ENCODE data around the gene POLR3E. TPM values are rescaled to one million over a fixed set of nuclear protein-coding genes. Genes with fewer than 3 reads are reported as not detected.

Gene POLR3E
- total and polyA plus RNA-seq, 2 donors (not counting 3 experiments of a cell fraction or from before 2014, with no cell fraction given): 48.3 to 62.2 TPM

DNA sequence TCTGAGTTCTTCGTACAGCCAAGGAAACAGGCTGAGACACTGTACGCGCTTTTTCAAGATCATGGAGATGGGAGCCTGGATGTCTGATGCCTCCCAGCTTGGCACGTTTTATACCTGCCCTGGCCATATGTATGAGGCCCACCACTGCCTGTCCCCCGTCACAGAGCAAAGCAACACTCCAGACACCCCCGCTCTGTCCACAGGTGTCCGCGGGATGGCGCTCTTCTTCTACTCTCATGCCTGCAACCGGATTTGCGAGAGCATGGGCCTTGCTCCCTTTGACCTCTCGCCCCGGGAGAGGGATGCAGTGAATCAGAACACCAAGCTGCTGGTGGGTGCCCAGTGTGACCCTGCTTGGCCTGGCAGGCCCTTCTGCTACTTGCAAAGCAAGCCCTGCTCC, 39.8 kb upstream of the POLR3E start:
- H3K4me1 ChIP-seq (ENCODE audit: control insufficient read depth, extremely low read depth, insufficient read depth, low read length): peaks cover 4% of the 10 kb centered on the region
- POLR2A ChIA-PET: no interaction called here
- H3K36me3 ChIP-seq (ENCODE audit: control insufficient read depth in 2 of 2, extremely low read depth in 1 of 2, insufficient read depth in 2 of 2, low read length in 2 of 2): peaks cover 19 to 34% of the 10 kb centered on the region in 2 experiments
- no peaks in the 10 kb centered on the region for H3K27me3 ChIP-seq (ENCODE audit: control insufficient read depth in 2 of 2, insufficient read depth in 2 of 2, low read length in 2 of 2)
- intact Hi-C loops (cut with micrococcal nuclease) (no loop called here), dilution Hi-C loops (cut with MboI; ENCODE audit: extremely low pct_ligation_motif_present, low sequenced_read_pairs) (no loop called here)
- H4K20me1 ChIP-seq (replicated peaks; ENCODE audit: control insufficient read depth, extremely low read depth, insufficient read depth, low read length): no peaks in the 10 kb centered on the region
- no peak overlapping the region for H3K4me2 ChIP-seq (ENCODE audit: insufficient read depth, low read length)
- FAIRE-seq (no peak), DNase-seq (ENCODE audit: low read depth, low spot score) (no peak)
- no peak overlapping the region for H2AFZ ChIP-seq (ENCODE audit: low read depth, low read length)
- no peaks in the 10 kb centered on the region for H3K9me1 ChIP-seq (replicated peaks; ENCODE audit: control insufficient read depth, extremely low read depth, insufficient read depth, low read length)
- TF ChIP-seq GATA2 (IDR thresholded peaks at IDR 0.05; ENCODE audit: insufficient read depth, insufficient read length, low read depth, low read length): no peak
- CTCF ChIA-PET: no interaction called here
- H3K27ac ChIP-seq (ENCODE audit: insufficient read depth, low read depth, low read length): no peak overlapping the region
- no peak overlapping the region for H3K9ac ChIP-seq (replicated peaks; ENCODE audit: extremely low read depth, insufficient read depth, low read length)
- no TSS peak for BruUV-seq (replicated peaks)
- no peaks in the 10 kb centered on the region for H3K79me2 ChIP-seq (ENCODE audit: control insufficient read depth, insufficient read depth, low read length)
- no peaks in the 10 kb centered on the region for H3K9me3 ChIP-seq (replicated peaks; ENCODE audit: control insufficient read depth, insufficient read depth, low read length)
- H3K4me3 ChIP-seq (replicated peaks in 1 of 3; ENCODE audit: insufficient read depth in 1 of 3, low read depth in 1 of 3, low read length in 3 of 3): no peak overlapping the region

DNA sequence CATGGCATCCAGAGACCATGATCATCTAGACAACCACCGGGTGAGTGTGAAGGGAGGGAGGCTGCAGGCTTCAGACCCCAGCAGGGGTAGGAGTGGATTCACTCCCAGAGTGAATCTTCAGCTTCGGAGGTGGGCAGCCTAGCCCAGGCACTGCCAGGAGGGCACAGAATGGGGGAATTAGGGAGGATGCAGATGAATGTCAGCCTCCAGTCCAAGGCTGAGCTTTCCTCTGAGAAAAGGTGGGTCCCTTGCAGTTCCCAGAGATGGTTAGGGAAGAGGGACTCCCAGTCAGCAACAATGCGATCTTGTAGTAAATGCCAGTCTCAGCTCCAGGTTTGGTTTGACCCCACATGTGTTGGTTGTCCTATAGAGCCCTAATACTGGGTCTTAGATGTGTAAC, 36.7 kb upstream of the POLR3E start:
- no TSS peak for BruUV-seq (replicated peaks)
- no peak overlapping the region for H2AFZ ChIP-seq (ENCODE audit: low read depth, low read length)
- no peak overlapping the region for H3K4me2 ChIP-seq (ENCODE audit: insufficient read depth, low read length)
- FAIRE-seq (no peak), DNase-seq (ENCODE audit: low read depth, low spot score) (no peak)
- TF ChIP-seq MYC (IDR thresholded peaks at IDR 0.05; ENCODE audit: low read depth, low read length) (no peak), POLR2A (IDR thresholded peaks at IDR 0.05; ENCODE audit: low read depth, low read length) (no peak), GATA2 (IDR thresholded peaks at IDR 0.05; ENCODE audit: insufficient read depth, insufficient read length, low read depth, low read length) (no peak)
- TF ChIP-seq, protein P1, sequence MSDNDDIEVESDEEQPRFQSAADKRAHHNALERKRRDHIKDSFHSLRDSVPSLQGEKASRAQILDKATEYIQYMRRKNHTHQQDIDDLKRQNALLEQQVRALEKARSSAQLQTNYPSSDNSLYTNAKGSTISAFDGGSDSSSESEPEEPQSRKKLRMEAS (IDR thresholded peaks at IDR 0.05; ENCODE audit: insufficient read depth, insufficient read length): no peak
- TF ChIP-seq, protein P2, sequence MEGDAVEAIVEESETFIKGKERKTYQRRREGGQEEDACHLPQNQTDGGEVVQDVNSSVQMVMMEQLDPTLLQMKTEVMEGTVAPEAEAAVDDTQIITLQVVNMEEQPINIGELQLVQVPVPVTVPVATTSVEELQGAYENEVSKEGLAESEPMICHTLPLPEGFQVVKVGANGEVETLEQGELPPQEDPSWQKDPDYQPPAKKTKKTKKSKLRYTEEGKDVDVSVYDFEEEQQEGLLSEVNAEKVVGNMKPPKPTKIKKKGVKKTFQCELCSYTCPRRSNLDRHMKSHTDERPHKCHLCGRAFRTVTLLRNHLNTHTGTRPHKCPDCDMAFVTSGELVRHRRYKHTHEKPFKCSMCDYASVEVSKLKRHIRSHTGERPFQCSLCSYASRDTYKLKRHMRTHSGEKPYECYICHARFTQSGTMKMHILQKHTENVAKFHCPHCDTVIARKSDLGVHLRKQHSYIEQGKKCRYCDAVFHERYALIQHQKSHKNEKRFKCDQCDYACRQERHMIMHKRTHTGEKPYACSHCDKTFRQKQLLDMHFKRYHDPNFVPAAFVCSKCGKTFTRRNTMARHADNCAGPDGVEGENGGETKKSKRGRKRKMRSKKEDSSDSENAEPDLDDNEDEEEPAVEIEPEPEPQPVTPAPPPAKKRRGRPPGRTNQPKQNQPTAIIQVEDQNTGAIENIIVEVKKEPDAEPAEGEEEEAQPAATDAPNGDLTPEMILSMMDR (IDR thresholded peaks at IDR 0.05; ENCODE audit: extremely low read depth in 1 of 2, insufficient read depth in 1 of 2, low read depth in 1 of 2, low read length in 2 of 2): no peak
- H4K20me1 ChIP-seq (replicated peaks; ENCODE audit: control insufficient read depth, extremely low read depth, insufficient read depth, low read length): no peaks in the 10 kb centered on the region
- H3K9ac ChIP-seq (replicated peaks; ENCODE audit: extremely low read depth, insufficient read depth, low read length): no peak overlapping the region
- H3K79me2 ChIP-seq (ENCODE audit: control insufficient read depth, insufficient read depth, low read length): no peaks in the 10 kb centered on the region
- no peaks in the 10 kb centered on the region for H3K27me3 ChIP-seq (ENCODE audit: control insufficient read depth in 2 of 2, insufficient read depth in 2 of 2, low read length in 2 of 2)
- dilution Hi-C loops (cut with MboI; ENCODE audit: extremely low pct_ligation_motif_present, low sequenced_read_pairs): no loop called here
- no peak overlapping the region for H3K27ac ChIP-seq (ENCODE audit: insufficient read depth, low read depth, low read length)
- ChIA-PET POLR2A (no interaction called here), CTCF (interaction anchor here (1.0 to 1.2 kb wide), 3 partner anchors 8 to 55 kb away, joined by 3 to 4 read pairs (median 3); partner anchors contain the start of gene EEF2K)
- no peak overlapping the region for H3K4me3 ChIP-seq (replicated peaks in 1 of 3; ENCODE audit: insufficient read depth in 1 of 3, low read depth in 1 of 3, low read length in 3 of 3)
- intact Hi-C loops (cut with micrococcal nuclease): no loop called here
- H3K9me1 ChIP-seq (replicated peaks; ENCODE audit: control insufficient read depth, extremely low read depth, insufficient read depth, low read length): no peaks in the 10 kb centered on the region
- H3K36me3 ChIP-seq (ENCODE audit: control insufficient read depth in 2 of 2, extremely low read depth in 1 of 2, insufficient read depth in 2 of 2, low read length in 2 of 2): peaks cover 19 to 34% of the 10 kb centered on the region in 2 experiments
- H3K4me1 ChIP-seq (ENCODE audit: control insufficient read depth, extremely low read depth, insufficient read depth, low read length): peaks cover 7% of the 10 kb centered on the region
- no peaks in the 10 kb centered on the region for H3K9me3 ChIP-seq (replicated peaks; ENCODE audit: control insufficient read depth, insufficient read depth, low read length)
